Right kidney (tissue), 1 donor: ENCODE measurements around the gene HEPHL1.
"Not testable (repeated sequence)": the region's sequence is repeated elsewhere in the genome, so short reads cannot be mapped to it uniquely, and the experiment has no call there.

Experiments
- DNase-seq: peaks from one replicate; pipeline ENCODE4 v3.0.0-alpha.2; 2016

Gene HEPHL1

DNA sequence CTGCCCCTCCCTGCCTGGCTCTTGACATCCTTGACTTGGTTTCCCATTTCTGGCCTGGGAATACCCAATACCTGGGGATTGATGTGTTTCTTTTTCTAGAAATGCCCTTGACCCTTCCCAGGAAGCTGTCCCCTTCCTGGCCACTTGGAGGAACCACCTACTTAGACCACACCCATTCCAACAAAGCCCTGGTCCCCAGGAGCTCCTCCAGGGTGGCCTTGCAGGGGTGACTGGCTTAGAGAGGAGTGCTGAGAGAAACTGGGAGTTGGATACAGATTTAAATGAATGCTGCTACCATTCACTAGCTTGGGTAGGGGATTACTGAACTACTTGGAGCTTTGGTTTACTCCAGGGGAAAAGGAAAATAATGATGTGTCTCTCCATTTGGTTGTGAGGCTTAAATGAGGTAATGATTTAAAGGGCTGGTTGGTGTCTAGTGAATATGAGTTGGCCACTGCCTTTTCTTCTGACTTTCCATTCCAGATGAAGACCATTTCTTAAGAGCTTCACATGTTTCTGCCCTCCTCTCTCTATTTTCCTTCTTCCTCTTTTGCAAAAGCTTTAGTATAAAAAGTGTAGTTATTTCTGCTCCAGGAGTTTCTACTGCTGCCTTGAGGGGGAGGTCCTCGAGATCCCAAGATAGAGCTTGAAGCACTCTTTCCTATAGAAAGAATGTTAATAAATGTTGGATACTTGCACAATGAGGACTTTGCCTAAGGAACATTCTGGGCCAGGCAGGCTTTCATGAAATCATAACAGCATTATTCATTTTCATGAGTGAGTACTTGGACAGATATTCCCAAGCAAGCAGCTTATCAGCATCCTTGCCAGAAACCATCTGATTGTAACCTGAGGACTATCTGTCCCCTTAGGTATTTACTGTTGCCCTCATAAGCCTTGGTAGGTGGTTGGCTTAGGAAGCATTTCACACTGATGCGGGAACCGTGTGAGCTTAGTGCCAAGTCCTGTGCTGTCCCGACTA is 129.8 kb downstream of the HEPHL1 start:
- DNase-seq, result no peak

GRCh38 chr11:94151903-94152677 is 130.9 kb downstream of the HEPHL1 start:
- DNase-seq, result no peak

DNA sequence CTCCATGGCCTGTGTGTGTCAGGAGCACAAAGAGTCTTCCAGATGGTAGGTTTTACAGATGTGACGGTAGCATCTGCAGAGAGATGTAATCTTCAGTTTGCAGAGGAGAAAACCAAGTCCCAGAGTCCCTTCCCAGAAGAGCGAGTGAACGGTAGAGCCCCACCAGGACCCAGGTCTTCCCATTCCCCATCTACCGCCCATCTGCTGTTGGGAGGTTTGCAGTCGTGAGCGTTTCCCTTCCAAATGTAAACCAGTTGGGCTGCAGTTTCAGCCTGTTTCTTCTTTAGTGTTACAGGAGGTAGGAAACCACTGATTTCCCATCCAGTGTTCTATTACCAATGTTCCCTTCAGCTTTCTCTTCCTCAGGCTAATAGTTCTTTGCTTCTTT is 131.5 kb downstream of the HEPHL1 start:
- no peak for DNase-seq

DNA sequence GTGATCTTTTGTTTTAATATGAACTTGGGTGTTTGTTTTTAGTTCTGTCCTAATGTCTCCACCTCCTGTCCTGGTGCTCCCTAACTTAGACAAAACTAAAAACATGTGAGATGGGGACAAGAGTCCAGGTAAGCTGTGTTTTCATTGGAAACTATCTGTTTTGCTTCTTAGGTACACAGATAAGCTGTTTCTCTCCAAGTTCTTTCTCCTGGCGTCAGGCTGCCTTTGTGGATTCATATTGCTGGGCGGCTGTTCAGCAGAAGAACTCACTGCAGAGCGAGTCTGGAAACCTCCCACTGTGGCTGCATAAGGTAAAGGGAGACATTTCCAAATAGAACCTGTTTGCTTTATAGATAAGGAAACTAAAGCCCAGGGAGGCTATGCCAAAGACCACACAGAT is 132.2 kb downstream of the HEPHL1 start:
- no peak for DNase-seq

- no peak for DNase-seq
Observed at GRCh38 chr11:94154095-94154856, 133.1 kb downstream of the HEPHL1 start.

GRCh38 chr11:94157339-94157738 is 136.2 kb downstream of the HEPHL1 start:
- not testable (repeated sequence) for DNase-seq
